Fibroblast of lung (primary cell): ENCODE data around the gene TNFSF10. TPM values are rescaled to one million over a fixed set of nuclear protein-coding genes. Genes with fewer than 3 reads are reported as not detected.

Experiments used
- DNase-seq, 2 donors: peaks; one replicate each; pipeline versions ENCODE4 v3.0.0 to v3.0.0-alpha.2; 2010; ENCODE audit warnings: low read depth in 2 of 2
- H2AFZ ChIP-seq: 2 replicates; pipeline ENCODE4 v1.5.1; 2012; ENCODE audit warnings: low read length, control low read depth, inconsistent platforms
- H3K27ac ChIP-seq: 2 replicates; pipeline ENCODE4 v1.5.1; 2011; ENCODE audit warnings: low read length, control low read depth; ENCODE audit not compliant: insufficient read depth
- H3K27me3 ChIP-seq: 2 replicates; pipeline ENCODE4 v1.5.1; 2011; ENCODE audit warnings: mild to moderate bottlenecking, low read length; ENCODE audit not compliant: control insufficient read depth, insufficient read depth
- H3K36me3 ChIP-seq: 2 replicates; pipeline ENCODE4 v1.5.1; 2011; ENCODE audit warnings: low read length; ENCODE audit not compliant: control insufficient read depth, insufficient read depth
- H3K4me1 ChIP-seq: 2 replicates; pipeline ENCODE4 v1.5.1; 2011; ENCODE audit warnings: low read length; ENCODE audit not compliant: control insufficient read depth, insufficient read depth; ENCODE audit errors: extremely low read depth
- H3K4me2 ChIP-seq: 2 replicates; pipeline ENCODE4 v1.5.1; 2011; ENCODE audit warnings: low read length, control low read depth; ENCODE audit not compliant: insufficient read depth; ENCODE audit errors: extremely low read depth
- H3K4me3 ChIP-seq, 4 experiments: fragments of 200-600 bp in 1 of 4; sonication (generic) in 1 of 4; replicated peaks in 1 of 4; 2 replicates each; pipeline ENCODE4 v1.5.1; 2011 to 2016; ENCODE audit warnings: low read length in 4 of 4, low read depth in 3 of 4, mild to moderate bottlenecking in 3 of 4, control low read depth in 2 of 4, inconsistent platforms in 1 of 4, mixed read lengths in 1 of 4; ENCODE audit not compliant: insufficient read depth in 1 of 4; ENCODE audit errors: control extremely low read depth in 1 of 4
- H3K79me2 ChIP-seq: 2 replicates; pipeline ENCODE4 v1.5.1; 2012; ENCODE audit warnings: mild to moderate bottlenecking, low read length, inconsistent platforms; ENCODE audit not compliant: control insufficient read depth, insufficient read depth
- H3K9ac ChIP-seq: 2 replicates; pipeline ENCODE4 v1.5.1; 2011; ENCODE audit warnings: mild to moderate bottlenecking, low read length, control low read depth; ENCODE audit not compliant: insufficient read depth
- H3K9me3 ChIP-seq: 2 replicates; pipeline ENCODE4 v1.5.1; 2012; ENCODE audit warnings: low read depth, low read length; ENCODE audit not compliant: control insufficient read depth, insufficient read depth
- H4K20me1 ChIP-seq: 2 replicates; pipeline ENCODE4 v1.5.1; 2011; ENCODE audit warnings: low read length; ENCODE audit not compliant: control insufficient read depth, insufficient read depth; ENCODE audit errors: extremely low read depth
- EZH2 ChIP-seq: IDR thresholded peaks from 2 replicates; pipeline ENCODE4 v1.5.1; 2012; ENCODE audit warnings: low read length, control low read depth, mild to moderate bottlenecking; ENCODE audit errors: missing control alignments
- polyA plus RNA-seq, 2 donors: library from polyadenylated mRNA; depleted of rRNA in 1 of 2; stranded (reverse) in 1 of 2; unstranded in 1 of 2; fragments of >200 nt; gene quantifications; 2 replicates each; pipeline ENCODE4 v1.2.1, GENCODE V29; 2011 to 2012; ENCODE audit warnings: missing spikeins in 1 of 2
- total RNA-seq: library from RNA; depleted of rRNA; stranded (reverse); fragments of >200 nt; gene quantifications from 2 replicates; pipeline ENCODE4 v1.2.1, GENCODE V29; 2014
- TF ChIP-seq, protein P1 (sequence below), 2 donors: IDR thresholded peaks in 1 of 2; conservative IDR thresholded peaks in 1 of 2; 1 replicate in 1 of 2; 2 replicates in 1 of 2; pipeline ENCODE4 v1.5.1; 2011 to 2012; ENCODE audit warnings: low read length in 2 of 2, control low read depth in 1 of 2, inconsistent platforms in 1 of 2, low read depth in 1 of 2, mild to moderate bottlenecking in 1 of 2

TNFSF10 gene
- total and polyA plus RNA-seq, 2 donors (not counting 1 experiment from before 2014, with no cell fraction given) = 1.3 to 4.3 TPM

- Histone ChIP-seq H3K27me3 (peaks cover 3% of the 10 kb centered on the region), H3K4me3 (no peak overlapping the region), H3K9me3 (no peaks in the 10 kb centered on the region), H3K79me2 (no peaks in the 10 kb centered on the region), H3K4me1 (no peaks in the 10 kb centered on the region), H3K36me3 (no peaks in the 10 kb centered on the region), H3K27ac (no peak overlapping the region), H3K9ac (no peak overlapping the region), H4K20me1 (no peaks in the 10 kb centered on the region), H2AFZ (no peak overlapping the region), H3K4me2 (no peak overlapping the region)
- no peak for TF ChIP-seq EZH2
- TF ChIP-seq, protein P1, sequence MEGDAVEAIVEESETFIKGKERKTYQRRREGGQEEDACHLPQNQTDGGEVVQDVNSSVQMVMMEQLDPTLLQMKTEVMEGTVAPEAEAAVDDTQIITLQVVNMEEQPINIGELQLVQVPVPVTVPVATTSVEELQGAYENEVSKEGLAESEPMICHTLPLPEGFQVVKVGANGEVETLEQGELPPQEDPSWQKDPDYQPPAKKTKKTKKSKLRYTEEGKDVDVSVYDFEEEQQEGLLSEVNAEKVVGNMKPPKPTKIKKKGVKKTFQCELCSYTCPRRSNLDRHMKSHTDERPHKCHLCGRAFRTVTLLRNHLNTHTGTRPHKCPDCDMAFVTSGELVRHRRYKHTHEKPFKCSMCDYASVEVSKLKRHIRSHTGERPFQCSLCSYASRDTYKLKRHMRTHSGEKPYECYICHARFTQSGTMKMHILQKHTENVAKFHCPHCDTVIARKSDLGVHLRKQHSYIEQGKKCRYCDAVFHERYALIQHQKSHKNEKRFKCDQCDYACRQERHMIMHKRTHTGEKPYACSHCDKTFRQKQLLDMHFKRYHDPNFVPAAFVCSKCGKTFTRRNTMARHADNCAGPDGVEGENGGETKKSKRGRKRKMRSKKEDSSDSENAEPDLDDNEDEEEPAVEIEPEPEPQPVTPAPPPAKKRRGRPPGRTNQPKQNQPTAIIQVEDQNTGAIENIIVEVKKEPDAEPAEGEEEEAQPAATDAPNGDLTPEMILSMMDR (conservative IDR thresholded peaks at IDR 0.05 in 1 of 2, IDR thresholded peaks at IDR 0.05 in 1 of 2; ENCODE audit: low read depth in 1 of 2, low read length in 2 of 2) = no peak
- no peak for DNase-seq
Observed at GRCh38 chr3:172528677-172529076, 5.4 kb upstream of the TNFSF10 start.

DNA sequence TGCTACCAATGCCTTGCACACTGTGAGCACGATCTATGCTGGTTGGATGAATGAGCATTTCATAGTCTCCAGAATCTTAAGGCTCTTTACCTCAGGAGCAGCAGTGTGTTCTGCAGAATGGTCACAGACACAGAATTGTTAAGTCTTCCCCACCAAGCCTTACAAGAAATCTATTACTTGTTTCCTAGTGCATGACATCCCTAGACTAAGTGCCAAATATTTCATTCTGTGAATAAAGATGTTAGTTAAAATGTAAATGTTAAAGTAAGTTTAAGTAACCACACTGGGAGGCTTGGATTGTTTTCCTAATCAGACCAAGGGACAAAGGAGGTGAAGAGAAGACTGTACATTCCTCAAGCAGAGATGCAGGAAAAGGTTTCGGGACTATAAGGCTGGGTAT lies 4.1 kb upstream of the TNFSF10 start:
- TF ChIP-seq, protein P1 (conservative IDR thresholded peaks at IDR 0.05 in 1 of 2, IDR thresholded peaks at IDR 0.05 in 1 of 2; ENCODE audit: low read depth in 1 of 2, low read length in 2 of 2) = no peak
- TF ChIP-seq EZH2 = no peak
- H2AFZ ChIP-seq = no peak overlapping the region

DNA sequence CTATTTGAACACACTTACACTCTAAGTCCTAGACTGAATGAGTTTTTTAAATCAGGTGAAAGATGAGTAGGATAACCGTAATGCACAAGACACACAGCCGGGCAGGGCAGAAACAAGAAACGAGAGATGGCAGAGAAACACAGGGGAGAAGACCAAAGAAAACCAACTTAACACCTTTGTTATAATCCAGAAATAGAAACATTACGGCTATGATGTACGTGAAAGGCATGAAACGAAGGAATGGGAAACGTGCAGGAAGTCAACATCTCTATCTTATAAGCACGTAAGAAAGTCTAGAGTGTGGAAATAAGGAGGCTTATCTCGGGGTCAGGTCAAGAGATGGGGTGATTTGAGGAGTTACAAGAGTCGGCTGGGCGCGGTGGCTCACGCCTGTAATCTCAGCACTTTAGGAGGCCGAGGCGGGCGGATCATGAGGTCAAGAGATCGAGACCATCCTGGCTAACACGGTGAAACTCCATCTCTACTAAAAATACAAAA lies 1.9 kb upstream of the TNFSF10 start:
- Histone ChIP-seq H3K9me3 (no peaks in the 10 kb centered on the region), H3K4me3 (no peak overlapping the region), H3K27me3 (peaks cover under 1% of the 10 kb centered on the region), H3K4me1 (peaks cover 4% of the 10 kb centered on the region), H4K20me1 (no peaks in the 10 kb centered on the region), H2AFZ (no peak overlapping the region), H3K27ac (no peak overlapping the region), H3K36me3 (no peaks in the 10 kb centered on the region), H3K9ac (no peak overlapping the region), H3K4me2 (no peak overlapping the region), H3K79me2 (no peaks in the 10 kb centered on the region)
- TF ChIP-seq EZH2 = no peak
- TF ChIP-seq, protein P1 (conservative IDR thresholded peaks at IDR 0.05 in 1 of 2, IDR thresholded peaks at IDR 0.05 in 1 of 2; ENCODE audit: low read depth in 1 of 2, low read length in 2 of 2) = no peak
- no peak for DNase-seq

More for the DNA sequence above, 4.1 kb upstream of the TNFSF10 start:
- Histone ChIP-seq H3K4me2 (no peak overlapping the region), H3K79me2 (no peaks in the 10 kb centered on the region), H3K4me1 (peaks cover 4% of the 10 kb centered on the region), H3K36me3 (no peaks in the 10 kb centered on the region), H4K20me1 (no peaks in the 10 kb centered on the region), H3K9me3 (no peaks in the 10 kb centered on the region), H3K27me3 (peaks cover 3% of the 10 kb centered on the region), H3K27ac (no peak overlapping the region), H3K4me3 (no peak overlapping the region), H3K9ac (no peak overlapping the region)
- no peak for DNase-seq
